AG10803 (cell line): ENCODE measurements around the gene FRS2.
"Not testable (repeated sequence)": the region's sequence is repeated elsewhere in the genome, so short reads cannot be mapped to it uniquely, and the experiment has no call there.

Experiments
- DNase-seq: peaks from one replicate; pipeline ENCODE4 v3.0.0; 2010; ENCODE audit warnings: low read depth
- H3K4me3 ChIP-seq: 2 replicates; pipeline ENCODE4 v1.5.1; 2011; ENCODE audit warnings: mild to moderate bottlenecking, low read length, control low read depth
- CTCF ChIP-seq: conservative IDR thresholded peaks from 2 replicates; pipeline ENCODE4 v1.5.1; 2011; ENCODE audit warnings: mild to moderate bottlenecking, low read length, control low read depth, inconsistent platforms

FRS2 gene

GRCh38 chr12:69598174-69598753 lies 128.1 kb downstream of the FRS2 start:
- TF ChIP-seq CTCF, result no peak
- no peak overlapping the region for H3K4me3 ChIP-seq
- no peak for DNase-seq

- H3K4me3 ChIP-seq, result no peak overlapping the region
- no peak for DNase-seq
- TF ChIP-seq CTCF, result no peak
Observed at GRCh38 chr12:69600804-69601203, 130.6 kb downstream of the FRS2 start.

GRCh38 chr12:69601962-69602685 lies 131.9 kb downstream of the FRS2 start:
- no peak for TF ChIP-seq CTCF
- no peak overlapping the region for H3K4me3 ChIP-seq
- DNase-seq, result no peak

GRCh38 chr12:69602954-69603353 lies 132.8 kb downstream of the FRS2 start:
- no peak for DNase-seq
- no peak for TF ChIP-seq CTCF
- no peak overlapping the region for H3K4me3 ChIP-seq

- not testable (repeated sequence) for H3K4me3 ChIP-seq
Observed at GRCh38 chr12:69603556-69603955, 133.4 kb downstream of the FRS2 start.

GRCh38 chr12:69604275-69604674 lies 134.1 kb downstream of the FRS2 start:
- H3K4me3 ChIP-seq, result not testable (repeated sequence)

More at GRCh38 chr12:69603556-69603955, 133.4 kb downstream of the FRS2 start:
- DNase-seq, result not testable (repeated sequence)

GRCh38 chr12:69608114-69608513 lies 137.9 kb downstream of the FRS2 start:
- peak; percentile 10 for DNase-seq
- no peak overlapping the region for H3K4me3 ChIP-seq
- TF ChIP-seq CTCF, result no peak

More at GRCh38 chr12:69604275-69604674, 134.1 kb downstream of the FRS2 start:
- not testable (repeated sequence) for DNase-seq

GRCh38 chr12:69610126-69610525 lies 139.9 kb downstream of the FRS2 start:
- no peak for TF ChIP-seq CTCF
- no peak overlapping the region for H3K4me3 ChIP-seq
- no peak for DNase-seq
